ENCODE measurements around the gene SH3RF3.

SH3RF3 gene

DNA sequence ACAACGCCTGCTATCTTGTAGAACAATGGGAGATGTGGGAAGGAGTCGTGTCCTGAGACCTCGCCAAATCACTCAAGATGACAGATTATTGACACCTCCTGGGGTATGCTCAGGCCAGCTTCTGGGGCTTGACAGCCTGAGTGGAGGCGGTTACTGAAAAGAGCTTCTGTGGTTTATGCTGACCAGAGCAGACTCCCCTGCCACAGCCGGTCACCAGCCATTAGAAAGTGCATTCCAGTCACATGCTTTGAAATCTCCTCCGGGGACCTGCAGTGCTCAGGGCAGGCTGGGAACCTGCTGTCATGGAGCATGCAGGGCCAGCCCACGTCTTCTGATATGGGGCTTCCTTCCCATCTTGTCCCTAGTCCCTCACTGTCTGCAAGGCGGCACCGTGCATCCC is 268.9 kb downstream of the SH3RF3 start:
- in situ Hi-C loops (cut with HindIII; ENCODE audit: low sequenced_read_pairs): loop anchor here (5.0 kb wide), 1 partner anchor 266 kb away; no protein-coding TSS in a partner anchor

DNA sequence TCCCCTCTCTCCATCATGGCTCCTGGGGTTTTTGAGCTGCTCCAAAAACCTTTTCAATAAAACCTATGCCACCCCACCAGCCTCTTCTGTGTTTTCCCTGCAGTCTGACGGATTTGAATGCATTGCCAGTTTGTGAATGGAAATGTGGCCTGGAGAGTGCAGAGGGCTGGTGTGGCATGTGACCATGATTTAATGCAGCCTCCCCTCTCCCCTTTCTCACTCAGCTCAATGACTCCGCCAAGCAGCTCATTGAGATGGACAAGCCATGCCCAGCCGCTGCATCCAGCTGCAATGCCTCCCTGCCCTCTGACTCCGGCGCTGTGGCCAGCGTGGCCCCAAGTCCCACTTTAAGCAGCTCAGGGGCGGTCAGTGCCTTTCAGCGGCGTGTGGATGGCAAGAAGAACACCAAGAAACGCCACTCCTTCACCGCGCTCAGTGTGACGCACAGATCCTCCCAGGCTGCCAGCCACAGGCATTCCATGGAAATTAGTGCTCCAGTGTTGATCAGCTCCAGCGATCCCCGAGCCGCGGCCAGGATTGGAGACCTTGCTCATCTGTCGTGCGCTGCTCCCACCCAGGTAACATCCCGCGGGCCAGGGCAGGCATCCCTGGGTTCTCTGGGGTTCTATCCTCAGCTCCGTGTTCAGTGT is 269.5 kb downstream of the SH3RF3 start:
- in situ Hi-C loops (cut with HindIII; ENCODE audit: low sequenced_read_pairs): loop anchor here (5.0 kb wide), 1 partner anchor 266 kb away; no protein-coding TSS in a partner anchor

DNA sequence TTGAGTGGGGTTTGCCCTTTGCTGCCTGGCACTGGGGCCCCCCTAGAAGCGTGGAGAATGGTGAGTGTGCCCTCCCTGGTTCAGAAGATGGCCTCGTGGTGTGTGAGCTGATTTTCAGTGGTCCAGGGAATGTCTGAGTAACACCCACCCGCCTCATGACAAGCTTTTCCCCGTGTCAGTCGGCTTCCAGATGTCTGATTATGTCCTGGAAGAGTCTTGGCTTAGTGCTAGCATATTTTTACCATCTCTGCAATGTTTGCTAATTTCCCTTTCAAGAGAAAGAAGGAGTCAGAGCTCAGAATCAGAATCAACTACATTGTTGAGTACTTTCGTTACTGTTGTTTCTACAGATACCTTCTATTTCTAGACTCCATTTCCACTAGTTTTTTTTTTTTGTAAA is 270.1 kb downstream of the SH3RF3 start:
- in situ Hi-C loops (cut with HindIII; ENCODE audit: low sequenced_read_pairs): loop anchor here (5.0 kb wide), 1 partner anchor 267 kb away; no protein-coding TSS in a partner anchor

DNA sequence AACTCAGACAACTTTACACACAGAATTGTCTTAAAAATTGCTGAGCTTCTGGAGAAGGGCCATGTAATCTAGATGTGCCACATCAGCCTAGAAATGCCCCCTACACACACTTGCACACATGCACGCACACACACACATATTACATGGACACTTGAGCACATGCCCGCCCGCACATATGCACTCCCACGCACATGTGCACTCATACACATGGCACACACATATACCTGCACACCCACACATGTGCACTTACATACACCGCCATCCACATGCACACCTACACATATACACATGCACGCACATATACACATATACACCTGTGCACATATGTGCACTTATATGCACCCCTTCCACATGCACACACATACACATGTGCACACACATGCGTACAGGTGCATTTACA is 271.1 kb downstream of the SH3RF3 start:
- in situ Hi-C loops (cut with HindIII; ENCODE audit: low sequenced_read_pairs): no loop called here

DNA sequence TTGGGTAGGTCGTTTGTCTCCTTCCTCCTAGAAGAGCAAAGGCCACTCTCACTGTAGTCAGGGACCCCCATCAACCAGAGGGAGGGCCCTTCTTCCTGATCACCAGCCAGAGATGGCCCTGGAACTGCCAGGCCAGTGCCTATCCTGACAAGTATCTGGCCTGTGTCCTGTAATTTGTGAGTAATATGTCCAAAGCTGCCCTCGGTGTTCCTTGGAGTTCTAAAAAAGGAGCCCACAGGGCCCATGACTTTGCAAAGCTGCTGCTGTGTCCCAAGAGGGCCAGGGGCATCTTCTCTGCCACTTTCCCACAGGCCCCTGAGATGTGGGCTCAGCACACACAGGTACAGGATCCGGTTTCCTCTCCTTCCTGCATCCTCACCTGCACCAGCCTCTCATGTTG is 272.4 kb downstream of the SH3RF3 start:
- in situ Hi-C loops (cut with HindIII; ENCODE audit: low sequenced_read_pairs): no loop called here

DNA sequence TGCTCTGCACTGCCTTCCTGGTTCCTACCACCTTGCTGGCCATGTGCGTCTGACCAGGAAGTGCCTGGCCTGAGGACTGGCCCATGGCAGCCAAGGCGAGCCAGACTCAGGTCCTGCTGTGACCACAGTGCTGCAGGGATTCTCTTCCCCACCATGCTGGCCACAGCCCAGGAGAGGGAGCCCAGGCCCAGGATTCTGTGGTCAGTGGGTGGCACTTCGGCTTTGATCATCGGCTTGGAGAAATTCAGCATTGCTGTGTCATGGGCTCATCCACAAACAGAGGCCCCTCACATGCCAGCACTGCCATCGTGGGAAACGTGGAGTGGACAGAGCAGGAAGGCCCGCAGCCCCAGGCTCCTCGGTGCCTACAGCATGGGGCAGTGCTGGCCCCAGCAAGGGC is 273.2 kb downstream of the SH3RF3 start:
- in situ Hi-C loops (cut with HindIII; ENCODE audit: low sequenced_read_pairs): no loop called here

DNA sequence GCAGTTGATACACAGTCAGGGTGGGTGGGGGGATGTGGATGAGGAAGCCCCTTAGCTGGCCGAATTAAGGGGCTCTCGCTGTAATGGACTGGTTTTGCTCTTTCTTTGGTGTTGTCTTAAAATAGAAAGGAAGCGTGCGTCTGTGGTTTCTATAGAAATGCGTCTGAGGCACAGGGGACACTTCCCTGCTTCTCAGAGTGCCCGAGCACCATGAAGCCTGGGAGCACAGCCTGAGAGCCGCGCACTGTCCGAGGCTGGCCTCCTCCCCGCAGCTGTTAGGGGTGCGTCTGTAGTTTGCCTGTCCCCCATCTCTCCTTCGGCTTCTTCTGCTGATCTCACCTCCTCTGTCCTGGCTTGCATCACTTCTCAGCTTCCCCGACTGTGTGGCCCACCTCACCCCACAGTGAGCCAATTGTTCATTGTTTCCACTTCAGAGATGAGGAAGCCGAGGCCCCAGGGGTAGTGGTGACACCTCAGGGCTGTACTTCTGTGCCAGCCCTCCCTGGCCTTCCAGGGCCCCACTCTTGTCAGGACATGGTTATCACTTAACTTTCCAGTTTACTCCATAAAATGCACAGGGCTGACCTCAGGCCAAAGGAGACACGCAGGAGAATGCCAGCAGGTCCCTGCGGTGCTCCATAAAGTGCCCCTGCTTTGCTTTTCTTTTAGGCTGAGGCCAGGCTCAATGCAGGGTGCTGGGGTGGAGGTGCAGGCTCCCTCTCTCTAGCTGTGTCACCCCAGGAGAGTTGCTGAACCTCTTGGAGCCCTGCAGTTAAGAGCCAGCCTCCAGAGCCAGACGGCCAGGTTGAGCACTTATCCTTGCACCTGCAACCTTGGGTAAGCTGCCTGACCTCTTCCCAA is 274.2 kb downstream of the SH3RF3 start:
- in situ Hi-C loops (cut with HindIII; ENCODE audit: low sequenced_read_pairs): no loop called here

DNA sequence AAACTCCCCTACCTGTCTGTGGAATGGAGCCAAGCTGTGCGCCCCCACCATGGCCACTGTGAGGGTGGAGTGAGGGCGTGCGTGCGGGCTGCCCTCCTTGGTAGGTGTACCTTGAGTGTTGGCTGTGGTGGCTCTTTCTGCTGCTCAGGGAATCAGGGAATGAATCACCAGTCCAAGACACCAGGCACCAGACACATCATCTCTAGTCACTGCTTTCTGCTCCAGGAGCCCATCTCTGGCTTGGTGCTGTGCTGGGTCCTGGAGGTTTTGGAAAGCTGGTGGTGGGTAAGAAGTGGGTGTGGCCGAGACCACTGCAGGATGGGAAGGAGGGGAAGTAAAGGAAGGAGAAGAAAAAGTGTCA is 274.8 kb downstream of the SH3RF3 start:
- in situ Hi-C loops (cut with HindIII; ENCODE audit: low sequenced_read_pairs): no loop called here

DNA sequence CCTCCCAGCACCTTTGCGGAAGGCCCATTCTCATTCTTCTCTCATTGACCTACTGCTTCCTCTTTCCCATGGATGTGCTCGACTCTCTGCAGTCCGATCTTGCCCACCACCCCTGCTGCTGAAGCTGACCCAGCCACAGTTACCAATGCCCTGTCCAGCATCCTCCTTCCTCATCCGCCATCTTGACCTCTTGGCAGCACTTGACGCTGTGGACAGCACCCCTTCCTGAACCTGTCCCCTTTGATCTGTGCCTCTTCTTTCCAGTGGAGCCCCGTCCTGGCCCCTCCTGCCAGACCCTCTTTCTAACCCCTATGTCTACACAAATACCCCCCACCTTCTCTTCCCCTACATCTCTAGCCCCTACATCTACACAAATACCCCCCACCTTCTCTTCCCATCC is 275.7 kb downstream of the SH3RF3 start:
- in situ Hi-C loops (cut with HindIII; ENCODE audit: low sequenced_read_pairs): no loop called here

DNA sequence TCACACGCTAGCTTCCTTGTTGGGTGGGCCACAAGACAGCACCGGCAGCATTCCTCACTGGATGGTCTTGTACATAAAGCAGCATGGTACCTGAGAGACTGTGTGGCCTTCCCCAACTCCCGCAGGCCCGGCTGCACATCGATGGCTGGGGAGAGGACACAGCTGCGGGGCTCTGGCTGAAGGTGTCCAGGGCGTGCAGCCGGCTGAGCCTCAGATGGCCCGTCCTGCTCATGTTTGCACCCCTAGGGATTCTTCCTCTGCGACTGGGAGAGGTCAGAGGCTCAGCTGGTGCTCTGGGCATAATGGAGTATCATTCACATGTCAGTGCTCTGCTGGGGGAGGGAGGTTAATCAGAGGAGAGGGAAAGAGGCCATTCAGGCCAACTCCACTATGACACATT is 276.9 kb downstream of the SH3RF3 start:
- in situ Hi-C loops (cut with HindIII; ENCODE audit: low sequenced_read_pairs): no loop called here

DNA sequence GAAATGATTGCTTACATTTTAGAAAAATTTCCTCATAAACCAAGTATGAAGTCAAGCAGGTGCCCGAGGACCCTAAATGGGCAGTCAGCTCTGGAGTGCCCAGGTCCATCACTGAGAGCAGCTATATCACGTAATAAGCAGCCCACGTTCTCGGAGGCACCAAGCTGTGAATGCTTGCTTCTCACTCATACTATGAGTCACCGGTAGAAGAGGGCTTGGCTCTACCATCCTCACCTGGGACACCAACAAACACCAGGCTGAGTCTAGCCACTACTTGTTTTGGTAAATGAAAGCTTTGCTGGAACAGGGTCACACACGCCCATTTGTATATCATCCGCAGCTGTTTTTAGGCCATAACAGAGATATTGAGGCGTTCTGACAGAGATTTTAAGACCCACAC is 277.3 kb downstream of the SH3RF3 start:
- in situ Hi-C loops (cut with HindIII; ENCODE audit: low sequenced_read_pairs): no loop called here

DNA sequence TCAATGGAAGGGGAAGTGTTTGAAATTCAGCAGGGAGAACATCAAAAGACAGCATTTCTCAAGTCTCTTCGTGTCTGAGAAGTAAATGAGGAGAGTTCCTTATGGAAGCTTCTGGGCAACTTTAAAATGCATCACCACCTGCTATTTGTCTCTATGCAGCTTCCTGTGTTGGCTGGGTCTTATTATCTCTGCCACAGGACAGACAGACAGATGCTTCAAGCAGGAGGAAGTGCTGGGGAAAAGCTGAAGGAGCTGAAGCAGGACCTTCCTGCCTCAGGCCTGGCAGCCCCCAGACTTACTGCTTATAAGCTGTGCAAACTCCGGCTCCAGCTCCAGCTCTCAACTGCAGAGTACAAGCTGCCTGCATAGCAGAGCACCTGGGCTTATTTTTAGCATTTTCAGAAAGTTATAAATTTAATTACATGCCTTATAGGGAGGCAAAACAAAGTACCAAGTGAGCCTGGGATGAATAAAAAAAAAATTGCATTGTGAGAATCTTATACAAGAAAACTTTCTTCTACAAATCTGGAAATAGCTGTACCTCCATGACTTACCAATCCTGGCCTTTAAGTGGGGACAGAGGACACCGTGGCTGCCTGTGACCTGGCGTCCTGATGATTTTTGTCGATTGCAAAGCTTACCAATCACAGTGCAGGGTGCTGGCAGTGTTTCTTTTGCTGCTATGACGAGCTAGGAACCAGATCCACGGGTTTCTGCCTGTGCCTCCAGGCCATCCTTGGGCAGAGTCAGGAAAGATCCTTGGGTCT is 278.5 kb downstream of the SH3RF3 start:
- in situ Hi-C loops (cut with HindIII; ENCODE audit: low sequenced_read_pairs): no loop called here

DNA sequence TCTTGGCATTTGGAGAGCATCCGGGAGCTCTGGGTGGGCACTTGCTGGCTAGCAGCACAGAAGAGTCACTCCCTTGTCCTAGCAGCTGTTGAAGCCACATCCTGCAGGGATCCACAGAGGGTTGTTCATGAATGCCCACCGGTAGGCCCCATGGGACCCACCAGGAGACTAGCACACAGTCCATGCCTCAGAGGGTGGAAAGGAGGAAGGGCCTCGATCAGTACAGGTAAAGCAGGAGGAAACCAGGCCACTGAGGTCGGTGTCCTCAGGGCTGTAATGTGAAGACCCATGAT is 279.0 kb downstream of the SH3RF3 start:
- in situ Hi-C loops (cut with HindIII; ENCODE audit: low sequenced_read_pairs): no loop called here

DNA sequence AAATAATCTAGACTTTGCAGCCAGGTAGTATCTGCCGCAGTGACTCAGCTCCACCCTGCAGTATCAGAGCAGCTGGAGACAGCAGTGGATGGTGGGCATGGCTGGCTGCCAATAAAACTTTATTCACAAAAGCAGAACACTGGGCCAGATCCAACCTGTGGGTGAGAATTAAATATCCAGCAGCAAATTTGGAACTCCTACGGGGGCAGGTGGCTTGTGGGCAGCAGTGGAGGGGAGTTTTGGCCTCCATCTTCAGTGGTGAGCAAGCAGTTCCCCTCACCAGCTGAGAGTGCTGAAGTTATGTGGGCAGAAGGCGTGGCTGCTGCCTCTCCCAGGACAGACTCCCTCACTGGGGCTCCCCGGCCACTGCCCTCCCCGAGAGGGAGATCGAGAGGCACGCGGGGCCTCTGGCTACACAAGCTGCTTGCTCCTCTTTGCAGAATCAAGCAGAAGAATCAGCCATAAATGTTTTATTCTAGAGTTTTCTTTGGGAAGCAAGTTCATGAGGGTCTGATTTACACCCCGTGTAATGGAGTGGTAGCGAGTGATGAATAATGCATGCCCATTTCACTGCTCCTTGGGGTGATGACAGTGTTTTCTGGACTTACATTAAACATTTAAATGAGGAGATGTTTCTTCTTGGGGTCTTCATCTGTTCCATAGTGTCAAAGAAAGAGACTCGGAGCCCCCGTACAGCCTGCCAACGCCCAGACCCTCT is 280.5 kb downstream of the SH3RF3 start:
- in situ Hi-C loops (cut with HindIII; ENCODE audit: low sequenced_read_pairs): no loop called here

DNA sequence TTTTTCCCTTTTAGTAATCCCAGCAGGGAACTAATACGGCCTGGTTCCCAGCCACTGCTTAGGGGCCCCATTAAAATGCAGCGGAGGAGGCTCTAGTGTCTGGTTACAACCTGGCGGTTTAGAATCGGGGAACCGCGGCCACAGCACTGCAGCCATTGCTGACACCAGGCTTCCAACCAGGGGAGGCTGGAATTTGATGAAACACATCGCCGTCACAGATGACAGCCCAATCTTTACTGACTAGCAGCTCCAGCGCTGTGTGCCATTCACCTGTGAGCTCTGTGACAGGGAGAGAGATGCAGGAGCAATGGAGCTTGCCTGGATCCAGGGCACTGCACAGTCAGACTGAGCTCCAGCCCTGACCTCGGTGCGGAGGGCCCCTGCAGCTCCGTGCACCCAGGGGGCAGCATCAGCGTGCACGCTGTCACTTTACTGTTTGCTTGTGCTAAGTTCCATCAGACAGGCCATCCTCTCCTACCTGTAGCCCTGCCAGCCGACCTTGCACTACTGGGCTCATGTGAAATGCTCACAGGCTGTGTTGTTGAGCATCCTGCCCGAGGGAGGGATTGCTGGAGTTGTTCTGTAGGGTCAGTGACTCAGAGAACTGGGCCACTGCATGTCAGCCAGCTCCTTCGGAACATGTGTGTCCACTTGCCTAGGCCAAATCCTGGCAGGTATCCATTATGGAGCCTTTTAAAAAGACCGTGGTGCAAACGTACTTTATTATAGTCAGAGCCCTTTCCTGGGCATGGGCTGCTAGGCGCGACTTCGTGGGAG is 281.2 kb downstream of the SH3RF3 start:
- in situ Hi-C loops (cut with HindIII; ENCODE audit: low sequenced_read_pairs): no loop called here

DNA sequence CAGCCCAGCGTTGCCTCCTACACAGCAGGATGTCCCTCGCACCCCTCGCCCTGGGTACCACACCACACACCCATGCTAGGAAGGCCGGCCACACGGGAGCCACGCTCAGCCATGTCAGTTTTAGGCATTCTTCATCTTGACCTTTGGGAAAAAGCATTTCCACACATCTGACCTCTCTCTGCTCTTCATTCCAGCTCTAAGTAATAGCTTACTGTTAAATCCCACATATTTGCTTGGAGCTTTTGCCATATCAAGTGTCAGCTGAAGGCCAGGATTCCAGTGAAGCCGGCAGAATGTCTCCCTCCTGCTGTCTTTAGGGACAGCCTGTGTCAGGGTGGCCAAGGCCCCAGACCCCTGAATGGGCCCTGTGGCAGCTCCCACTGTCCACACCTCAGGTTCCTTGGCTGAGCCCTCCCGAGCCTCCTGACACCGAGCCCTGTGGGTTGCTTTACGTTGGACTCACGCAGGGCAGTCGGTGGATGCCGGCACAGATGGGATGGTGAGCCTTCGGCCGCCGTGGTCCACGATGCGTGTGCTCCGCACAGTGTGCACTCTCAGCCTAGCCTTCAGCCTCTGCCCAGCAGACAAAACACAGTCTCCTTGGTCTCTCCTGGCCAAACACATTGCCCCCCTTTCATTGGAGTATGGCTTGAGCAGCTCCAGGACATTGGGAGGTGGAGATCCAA is 282.8 kb downstream of the SH3RF3 start:
- in situ Hi-C loops (cut with HindIII; ENCODE audit: low sequenced_read_pairs): no loop called here

DNA sequence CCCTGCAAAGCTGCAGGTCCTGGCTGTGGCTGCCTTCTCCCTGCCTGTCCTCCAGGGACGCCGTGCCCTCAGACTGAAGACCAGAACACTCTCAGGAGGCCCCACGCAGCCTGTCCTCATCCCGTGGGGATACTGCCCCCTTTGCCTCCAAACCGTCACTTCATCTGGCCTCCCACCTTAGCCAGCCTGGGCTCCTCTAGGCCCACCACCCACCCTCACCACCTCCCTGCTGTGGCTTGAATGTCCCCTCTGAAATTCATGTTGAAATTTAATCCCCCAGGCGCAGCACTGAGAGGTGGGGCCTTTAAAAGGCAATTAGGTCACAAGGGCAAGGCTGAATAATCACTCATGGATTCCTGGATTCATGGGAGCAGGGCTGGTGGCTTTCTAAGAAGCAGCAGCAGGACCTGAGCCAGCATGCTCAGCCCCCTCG is 286.6 kb downstream of the SH3RF3 start:
- in situ Hi-C loops (cut with HindIII; ENCODE audit: low sequenced_read_pairs): loop anchor here (5.0 kb wide), 1 partner anchor 43 kb away; no protein-coding TSS in a partner anchor

DNA sequence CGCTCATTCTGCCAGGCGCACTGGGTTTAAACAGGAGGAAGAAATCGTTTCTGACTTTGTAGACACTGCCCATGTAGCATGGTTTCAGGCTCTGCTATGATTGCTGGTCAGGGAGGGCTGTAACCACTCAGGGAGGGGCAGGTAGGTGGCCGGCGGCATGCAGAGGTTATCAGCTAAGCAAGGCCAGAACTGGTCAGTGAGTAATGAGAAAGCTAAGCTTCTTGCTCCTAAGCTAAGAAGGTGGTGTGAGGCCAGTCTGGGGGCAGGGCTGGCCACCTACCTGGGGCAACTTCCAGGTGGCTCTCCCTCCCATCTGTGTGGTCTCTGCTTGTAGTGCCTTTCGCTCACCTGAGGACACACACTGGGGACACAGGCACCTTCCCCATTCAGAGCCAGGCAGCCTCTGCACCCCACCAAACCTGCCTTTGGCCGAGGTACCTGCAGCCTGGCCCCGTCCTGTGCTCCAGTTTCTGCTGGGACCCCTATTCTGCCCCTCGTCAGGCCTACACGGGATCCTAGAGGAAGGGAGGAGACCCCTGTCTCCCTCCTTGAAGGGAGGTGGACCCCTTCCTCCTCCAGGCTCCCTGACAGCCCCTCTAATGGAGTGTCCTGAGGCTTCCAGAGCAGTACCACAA is 288.8 kb downstream of the SH3RF3 start:
- in situ Hi-C loops (cut with HindIII; ENCODE audit: low sequenced_read_pairs): loop anchor here (5.0 kb wide), 1 partner anchor 46 kb away; no protein-coding TSS in a partner anchor

DNA sequence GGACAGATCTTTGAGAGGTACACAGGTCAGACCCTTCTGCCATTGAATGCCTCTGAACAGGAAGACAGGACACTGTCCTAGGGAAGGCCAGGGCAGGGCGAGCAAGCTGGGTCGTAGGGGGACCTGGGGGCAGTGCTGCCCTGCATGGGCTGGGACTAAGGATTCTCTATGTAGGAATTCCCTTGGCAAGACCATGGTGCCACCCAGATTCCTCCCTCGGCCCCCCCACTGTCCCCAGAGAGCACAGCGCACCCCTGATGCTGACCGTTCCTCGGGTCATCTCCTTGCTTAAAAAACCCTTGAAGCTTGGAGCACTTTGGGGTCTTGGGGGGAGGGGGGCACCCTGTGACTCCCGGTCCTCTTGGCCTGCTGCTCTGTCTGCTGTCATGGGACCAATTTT is 289.7 kb downstream of the SH3RF3 start:
- in situ Hi-C loops (cut with HindIII; ENCODE audit: low sequenced_read_pairs): loop anchor here (5.0 kb wide), 1 partner anchor 46 kb away; no protein-coding TSS in a partner anchor
